Gastroesophageal sphincter (tissue), 4 donors: ENCODE results near the gene FIBP. TPM values are rescaled to one million over a fixed set of nuclear protein-coding genes. Genes with fewer than 3 reads are reported as not detected.

Experiments
- ATAC-seq: fragments of 150-250 bp; one replicate; pipeline ENCODE4 v1.9.1; 2016; ENCODE audit warnings: mild to moderate bottlenecking, moderate library complexity
- H3K27ac ChIP-seq, 4 donors: fragments of 200-600 bp; sonication (generic) in 3 of 4; 1 replicate in 3 of 4; 2 replicates in 1 of 4; pipeline ENCODE4 v1.5.1; 2016 to 2019
- H3K27me3 ChIP-seq: fragments of 200-600 bp; sonication (generic); one replicate; pipeline ENCODE4 v1.5.1; 2019
- H3K36me3 ChIP-seq, 2 donors: fragments of 200-600 bp; sonication (generic); one replicate each; pipeline ENCODE4 v1.5.1; 2019; ENCODE audit warnings: control low read depth in 1 of 2
- H3K4me1 ChIP-seq, 3 donors: fragments of 200-600 bp; sonication (generic); 1 replicate in 2 of 3; 2 replicates in 1 of 3; pipeline ENCODE4 v1.5.1; 2016 to 2019; ENCODE audit warnings: control low read depth in 2 of 3
- H3K4me3 ChIP-seq, 2 donors: fragments of 200-600 bp; sonication (generic); one replicate each; pipeline ENCODE4 v1.5.1; 2019; ENCODE audit warnings: mild to moderate bottlenecking in 1 of 2, moderate library complexity in 1 of 2
- H3K9me3 ChIP-seq, 3 donors: fragments of 200-600 bp; sonication (generic); one replicate each; pipeline ENCODE4 v1.5.1; 2017 to 2019; ENCODE audit warnings: control low read depth in 2 of 3
- CTCF ChIP-seq, 4 experiments: fragments of 200-600 bp in 2 of 4; fragments of 450-650 bp in 2 of 4; sonication (generic) in 1 of 4; IDR thresholded peaks; one replicate each; pipeline ENCODE4 v1.5.1; 2017 to 2019; ENCODE audit warnings: antibody characterized with exemption in 4 of 4, mild to moderate bottlenecking in 2 of 4, moderate library complexity in 2 of 4
- EP300 ChIP-seq: sonication (generic); formaldehyde crosslinking; IDR thresholded peaks from one replicate; pipeline ENCODE4 v1.6.1; 2017; ENCODE audit warnings: antibody characterized with exemption, mild to moderate bottlenecking
- POLR2A ChIP-seq, 2 donors: fragments of 450-650 bp; IDR thresholded peaks; one replicate each; pipeline ENCODE4 v1.6.1; 2017; ENCODE audit warnings: antibody characterized with exemption in 2 of 2, mild to moderate bottlenecking in 2 of 2, moderate library complexity in 1 of 2
- POLR2AphosphoS5 ChIP-seq: sonication (generic); formaldehyde crosslinking; IDR thresholded peaks from one replicate; pipeline ENCODE4 v1.6.1; 2017; ENCODE audit warnings: antibody characterized with exemption
- WGBS, 2 donors: methylation state at CpG; one replicate each; pipeline ENCODE4 v1.1.5; 2018; ENCODE audit warnings: low coverage in 1 of 2; 5-methylcytosine and 5-hydroxymethylcytosine counted together
- total RNA-seq, 4 donors: library from RNA; depleted of rRNA; stranded (reverse); fragments of >200 nt; gene quantifications; one replicate each; pipeline ENCODE4 v1.1.0, GENCODE V29; 2016

FIBP gene
- total RNA-seq, 4 donors from 2014 or later = 35.2 to 62.3 (median 54.6) TPM

- peaks cover 0 to 48% of the 10 kb centered on the region in 2 donors for H3K36me3 ChIP-seq
- H3K4me1 ChIP-seq = peaks cover 0 to 66% (median 19%) of the 10 kb centered on the region in 3 donors
- peak overlapping the region; percentile 61 to 95 for H3K4me3 ChIP-seq
- H3K27me3 ChIP-seq = no peaks in the 10 kb centered on the region
- no peak for ATAC-seq
- no peaks in the 10 kb centered on the region for H3K9me3 ChIP-seq
- peak overlapping the region; percentile 90 to 99 (median 96) for H3K27ac ChIP-seq
- WGBS, 2 donors = 0 to 25% methylated on average over 1 to 5 of the region's 14 CpGs
- TF ChIP-seq POLR2A (IDR thresholded peaks at IDR 0.05) (no peak), CTCF (IDR thresholded peaks at IDR 0.05) (no peak), POLR2AphosphoS5 (no peak), EP300 (no peak)
These were observed 27.1 kb downstream of the FIBP start for GRCh38 chr11:65861165-65861505.

GRCh38 chr11:65860278-65861164 is 27.8 kb downstream of the FIBP start, which contains the start of gene MUS81:
Gene MUS81, plus strand, starts transcription at chr11:65860433. Its CDS starts 321 bp downstream, at chr11:65860754.
- H3K27me3 ChIP-seq = no peaks in the 10 kb centered on the region
- no CpG with 5 or more reads among the region's 78 CpGs for WGBS, 2 donors
- H3K27ac ChIP-seq = peak within 1 kb of the TSS; percentile 90 to 99 (median 96)
- H3K4me1 ChIP-seq = peaks cover 0 to 72% (median 25%) of the 10 kb centered on the region in 3 donors
- ATAC-seq = peak; percentile 67
- peak within 1 kb of the TSS; percentile 61 to 95 for H3K4me3 ChIP-seq
- no peaks in the 10 kb centered on the region for H3K9me3 ChIP-seq
- TF ChIP-seq POLR2AphosphoS5 (peak; percentile 82), CTCF (IDR thresholded peaks at IDR 0.05) (peak in 3 of 4 experiments; percentile 75 to 92 (median 84)), POLR2A (IDR thresholded peaks at IDR 0.05) (peak; percentile 42 to 64), EP300 (no peak)
- H3K36me3 ChIP-seq = peaks cover 0 to 48% of the 10 kb centered on the region in 2 donors

- H3K27ac ChIP-seq = peak overlapping the region; percentile 90 to 99 (median 96)
- H3K36me3 ChIP-seq = peaks cover 0 to 48% of the 10 kb centered on the region in 2 donors
- H3K27me3 ChIP-seq = no peaks in the 10 kb centered on the region
- H3K9me3 ChIP-seq = no peaks in the 10 kb centered on the region
- TF ChIP-seq CTCF (IDR thresholded peaks at IDR 0.05) (no peak), EP300 (no peak), POLR2A (IDR thresholded peaks at IDR 0.05) (no peak), POLR2AphosphoS5 (no peak)
- ATAC-seq = no peak
- WGBS, 2 donors = 0 to 1% methylated on average over 5 to 15 of the region's 16 CpGs
- peak overlapping the region; percentile 61 to 95 for H3K4me3 ChIP-seq
- peaks cover 0 to 75% (median 28%) of the 10 kb centered on the region in 3 donors for H3K4me1 ChIP-seq
These were observed 28.4 kb downstream of the FIBP start for GRCh38 chr11:65859812-65860277.

GRCh38 chr11:65859095-65859811 is 29.0 kb downstream of the FIBP start:
- TF ChIP-seq EP300 (no peak), POLR2AphosphoS5 (peak; percentile 99), POLR2A (IDR thresholded peaks at IDR 0.05) (peak; percentile 96 to 97), CTCF (IDR thresholded peaks at IDR 0.05) (peak in 1 of 4 experiments; percentile 16)
- Histone ChIP-seq H3K27ac (peak overlapping the region; percentile 90 to 99 (median 96)), H3K9me3 (no peaks in the 10 kb centered on the region), H3K4me1 (peaks cover 0 to 75% (median 28%) of the 10 kb centered on the region in 3 donors), H3K4me3 (peak overlapping the region; percentile 61 to 95), H3K27me3 (no peaks in the 10 kb centered on the region), H3K36me3 (peaks cover 0 to 48% of the 10 kb centered on the region in 2 donors)
- WGBS, 2 donors = 2% methylated on average over 18 of the region's 46 CpGs; no CpG with 5 or more reads in 1 of the 2 donors
- peak; percentile 78 for ATAC-seq
